ENCODE measurements around the gene PIK3R1.

Gene PIK3R1

GRCh38 chr5:68343421-68343826 is 127.9 kb downstream of the PIK3R1 start:
- no peak for TF ChIP-seq CTCF (IDR thresholded peaks at IDR 0.05; ENCODE audit: extremely low read depth, insufficient read depth, missing control alignments)
- DNase-seq (ENCODE audit: low spot score), result peak; percentile 40
- in situ Hi-C loops (cut with MboI; ENCODE audit: low pct_unique_long_range_greater_than_20kb, low sequenced_read_pairs, unreplicated experiment), result no loop called here

GRCh38 chr5:68344447-68345111 is 129.0 kb downstream of the PIK3R1 start:
- DNase-seq (ENCODE audit: low spot score), result peak; percentile 28
- in situ Hi-C loops (cut with MboI; ENCODE audit: low pct_unique_long_range_greater_than_20kb, low sequenced_read_pairs, unreplicated experiment), result no loop called here
- TF ChIP-seq CTCF (IDR thresholded peaks at IDR 0.05; ENCODE audit: extremely low read depth, insufficient read depth, missing control alignments), result no peak

DNA sequence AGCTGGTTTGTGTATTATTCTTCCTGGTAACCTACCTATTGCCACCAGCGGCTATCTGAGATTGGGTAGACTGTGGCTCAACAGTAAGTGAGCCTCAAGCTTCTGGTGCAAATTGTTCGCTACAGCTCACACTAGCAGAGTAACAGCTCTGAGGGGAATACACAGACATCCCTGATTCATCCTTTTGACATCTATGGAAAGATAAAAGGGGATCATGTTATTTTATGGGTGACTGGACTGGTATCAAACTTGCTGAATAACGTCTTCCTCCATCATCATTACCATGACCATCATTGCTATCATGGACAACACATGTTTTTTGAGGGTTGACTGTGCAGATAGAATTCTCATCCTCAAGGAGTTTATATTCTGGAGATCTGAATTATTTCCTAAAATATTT is 129.6 kb downstream of the PIK3R1 start:
- no peak for DNase-seq (ENCODE audit: low spot score)
- in situ Hi-C loops (cut with MboI; ENCODE audit: low pct_unique_long_range_greater_than_20kb, low sequenced_read_pairs, unreplicated experiment), result no loop called here
- TF ChIP-seq CTCF (IDR thresholded peaks at IDR 0.05; ENCODE audit: extremely low read depth, insufficient read depth, missing control alignments), result no peak

DNA sequence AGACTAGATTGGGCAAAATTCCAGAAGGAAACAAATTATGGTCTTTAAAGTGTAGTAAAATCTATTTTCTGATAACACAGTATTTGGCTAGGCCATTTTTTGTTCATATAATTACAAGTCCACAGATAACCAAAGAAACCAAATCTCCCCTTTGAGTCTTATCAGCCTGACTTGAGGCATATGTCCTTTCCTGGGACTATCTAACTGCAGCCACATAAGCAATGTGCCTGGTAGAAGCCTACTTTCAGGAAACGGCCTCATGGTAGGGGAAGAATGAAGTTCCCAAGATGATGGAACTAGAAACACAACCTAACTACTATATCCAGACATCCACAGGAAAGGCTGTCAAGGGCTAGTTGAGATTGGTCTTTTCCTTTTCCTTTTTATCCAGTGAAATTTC is 130.0 kb downstream of the PIK3R1 start:
- in situ Hi-C loops (cut with MboI; ENCODE audit: low pct_unique_long_range_greater_than_20kb, low sequenced_read_pairs, unreplicated experiment), result no loop called here
- TF ChIP-seq CTCF (IDR thresholded peaks at IDR 0.05; ENCODE audit: extremely low read depth, insufficient read depth, missing control alignments), result no peak
- no peak for DNase-seq (ENCODE audit: low spot score)

DNA sequence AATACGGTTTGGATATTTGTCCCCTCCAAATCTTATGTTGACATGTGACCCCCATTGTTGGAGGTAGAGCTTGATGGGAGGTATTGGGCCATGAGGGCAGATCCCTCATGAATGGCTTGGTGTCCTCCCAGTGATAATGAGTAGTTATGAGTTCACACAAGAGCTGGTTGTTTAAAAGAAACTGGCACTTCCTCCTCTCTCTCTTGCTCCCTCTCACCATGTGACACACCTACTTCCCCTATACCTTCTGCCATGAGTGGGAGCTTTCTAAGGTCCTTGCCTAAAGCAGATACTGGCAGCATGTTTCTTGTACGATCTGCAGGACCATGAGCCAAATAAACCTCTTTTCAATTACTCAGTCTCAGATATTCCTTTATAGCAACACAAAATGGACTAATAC is 132.0 kb downstream of the PIK3R1 start:
- no peak for DNase-seq (ENCODE audit: low spot score)
- TF ChIP-seq CTCF (IDR thresholded peaks at IDR 0.05; ENCODE audit: extremely low read depth, insufficient read depth, missing control alignments), result no peak
- in situ Hi-C loops (cut with MboI; ENCODE audit: low pct_unique_long_range_greater_than_20kb, low sequenced_read_pairs, unreplicated experiment), result no loop called here

DNA sequence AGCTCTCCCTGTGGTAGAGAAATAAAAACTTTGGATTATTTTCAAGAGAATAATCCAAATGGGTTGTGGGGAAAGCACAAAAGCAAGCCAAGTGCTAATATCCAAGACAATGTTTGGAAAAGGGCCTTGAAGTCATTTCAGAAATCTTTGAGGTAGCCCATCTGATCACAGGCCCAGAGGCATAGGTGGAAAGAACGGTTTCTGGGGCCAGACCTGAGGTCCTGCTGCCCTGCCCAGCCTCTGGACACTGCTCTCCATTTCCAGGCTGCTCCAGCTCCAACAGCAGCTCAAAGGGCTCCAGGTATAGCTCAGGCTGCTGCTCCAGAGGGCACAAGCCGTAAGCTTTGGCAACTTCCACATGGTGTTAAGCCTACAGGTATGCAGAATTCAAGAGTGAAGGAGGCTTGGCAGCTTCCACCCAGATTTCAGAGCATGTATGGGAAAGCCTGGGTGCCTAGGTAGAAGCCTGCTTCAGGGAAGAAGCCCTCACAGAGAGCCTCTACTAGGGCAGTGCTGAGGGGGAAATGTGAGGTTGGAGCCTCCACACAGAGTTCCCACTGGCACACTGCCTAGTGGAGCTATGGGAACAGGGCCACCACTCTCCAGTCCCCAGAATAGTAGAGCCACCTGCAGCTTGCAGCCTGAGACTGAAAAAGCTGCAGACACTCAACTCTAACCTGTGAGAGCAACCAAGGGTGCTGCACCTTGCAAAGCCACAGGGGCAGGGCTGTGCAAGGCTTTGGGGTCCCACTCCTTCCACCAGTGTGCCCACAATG is 133.1 kb downstream of the PIK3R1 start:
- no peak for DNase-seq (ENCODE audit: low spot score)
- no peak for TF ChIP-seq CTCF (IDR thresholded peaks at IDR 0.05; ENCODE audit: extremely low read depth, insufficient read depth, missing control alignments)
- in situ Hi-C loops (cut with MboI; ENCODE audit: low pct_unique_long_range_greater_than_20kb, low sequenced_read_pairs, unreplicated experiment), result no loop called here
